H1 (cell line): Measurements from ENCODE around the gene ZIC1. TPM values are rescaled to one million over a fixed set of nuclear protein-coding genes. Genes with fewer than 3 reads are reported as not detected.
A peak's percentile ranks its signal among the peaks of the same experiment; 100 is the strongest.

ENCODE experiments used
- ATF2 ChIP-seq: IDR thresholded peaks from 2 replicates; pipeline ENCODE4 v1.6.1; 2012; ENCODE audit warnings: low read length, inconsistent platforms
- BCL11A ChIP-seq, 2 experiments: IDR thresholded peaks; one replicate each; pipeline ENCODE4 v1.6.1; 2011; ENCODE audit warnings: low read depth in 2 of 2, low read length in 2 of 2, mild to moderate bottlenecking in 2 of 2
- CBX8 ChIP-seq: fragments of 300-800, 300-1000 bp; sonication (generic); IDR thresholded peaks from 2 replicates; pipeline ENCODE4 v1.7.1; 2016; ENCODE audit warnings: low read depth, low read length, borderline replicate concordance
- CREB1 ChIP-seq: IDR thresholded peaks from 2 replicates; pipeline ENCODE4 v1.6.1; 2012; ENCODE audit warnings: inconsistent platforms
- CTBP2 ChIP-seq: IDR thresholded peaks from 2 replicates; pipeline ENCODE4 v1.7.0; 2011; ENCODE audit warnings: borderline replicate concordance, mild to moderate bottlenecking, moderate library complexity, mixed read lengths, low read length; ENCODE audit not compliant: insufficient read depth, insufficient read length
- CTCF ChIP-seq, 3 experiments: IDR thresholded peaks; 1 replicate in 2 of 3; 2 replicates in 1 of 3; pipeline versions ENCODE4 v1.5.1 to v1.6.1; 2011; ENCODE audit warnings: low read length in 3 of 3, mild to moderate bottlenecking in 3 of 3, inconsistent platforms in 2 of 3, low read depth in 1 of 3, moderate library complexity in 1 of 3; ENCODE audit not compliant: insufficient read depth in 1 of 3; ENCODE audit errors: control extremely low read depth in 1 of 3
- EGR1 ChIP-seq: IDR thresholded peaks from 2 replicates; pipeline ENCODE4 v1.6.1; 2011; ENCODE audit warnings: low read depth, low read length, borderline replicate concordance
- GTF2F1 ChIP-seq: IDR thresholded peaks from 2 replicates; pipeline ENCODE4 v1.6.1; 2012; ENCODE audit warnings: low read depth, low read length, improper control_type of control experiment, borderline replicate concordance
- HDAC6 ChIP-seq: IDR thresholded peaks from one replicate; pipeline ENCODE4 v1.7.1; 2012; ENCODE audit warnings: low read depth, mild to moderate bottlenecking, inconsistent platforms, low read length, moderate library complexity
- KDM4A ChIP-seq: IDR thresholded peaks from one replicate; pipeline ENCODE4 v1.7.1; 2012; ENCODE audit warnings: low read depth, mild to moderate bottlenecking, moderate library complexity, low read length, inconsistent platforms; ENCODE audit not compliant: severe bottlenecking
- MAX ChIP-seq: IDR thresholded peaks from 2 replicates; pipeline ENCODE4 v1.6.1; 2012; ENCODE audit warnings: inconsistent platforms
- PHF8 ChIP-seq: fragments of 200-600 bp; sonication (generic); conservative IDR thresholded peaks from 2 replicates; pipeline ENCODE4 v1.7.1; 2012; ENCODE audit warnings: low read depth, mild to moderate bottlenecking, inconsistent platforms, low read length, moderate library complexity
- POLR2AphosphoS5 ChIP-seq: IDR thresholded peaks from 2 replicates; pipeline ENCODE4 v1.6.1; 2011; ENCODE audit warnings: low read depth, low read length
- RNF2 ChIP-seq: fragments of 200-900, 300-1000 bp; sonication (generic); IDR thresholded peaks from 2 replicates; pipeline ENCODE4 v1.7.1; 2016; ENCODE audit warnings: borderline replicate concordance, low read depth, mild to moderate bottlenecking, antibody characterized with exemption, low read length; ENCODE audit not compliant: poor library complexity, severe bottlenecking; ENCODE audit errors: missing control alignments
- SIN3A ChIP-seq, 2 experiments: IDR thresholded peaks in 1 of 2; conservative IDR thresholded peaks in 1 of 2; 2 replicates each; pipeline ENCODE4 v1.6.1; 2011 to 2012; ENCODE audit warnings: low read length in 2 of 2, improper control_type of control experiment in 1 of 2, low read depth in 1 of 2, mild to moderate bottlenecking in 1 of 2
- SP4 ChIP-seq: IDR thresholded peaks from 2 replicates; pipeline ENCODE4 v1.6.1; 2012; ENCODE audit warnings: low read length, inconsistent platforms
- SUZ12 ChIP-seq: fragments of 200-600 bp; sonication (generic); IDR thresholded peaks from 2 replicates; pipeline ENCODE4 v1.6.1; 2012; ENCODE audit warnings: mild to moderate bottlenecking, inconsistent platforms, low read length, moderate library complexity, mixed read lengths
- TCF12 ChIP-seq: IDR thresholded peaks from 2 replicates; pipeline ENCODE4 v1.6.1; 2011; ENCODE audit warnings: low read depth, mild to moderate bottlenecking, low read length
- polyA plus RNA-seq, 7 experiments: library from polyadenylated mRNA; depleted of rRNA in 3 of 7; stranded (reverse) in 5 of 7; unstranded in 2 of 7; fragments of >200 nt in 5 of 7; fragments of 200-250 nt in 2 of 7; gene quantifications; 1 replicate in 5 of 7; 2 replicates in 1 of 7; 4 replicates in 1 of 7; pipeline versions ENCODE4 v1.2.1 to v1.2.3, GENCODE V29; 2011 to 2013; ENCODE audit warnings: missing spikeins in 2 of 7, mixed read lengths in 2 of 7
- total RNA-seq: library from RNA; stranded (reverse); fragmentation: NEBNext Ultra II Directional; extraction: Animal tissue kit (Norgen Biotek cat#: 25700); gene quantifications from 2 replicates; pipeline ENCODE4 v1.2.1, GENCODE V29; 2021

ZIC1 gene
- total and polyA plus RNA-seq, 2 of the 8 experiments (the other 6 are each of a cell fraction or from before 2014, with no cell fraction given): 0.80 to 2.2 TPM

GRCh38 chr3:147391781-147392624, 17.2 kb upstream of the ZIC1 start (continued):
- TF ChIP-seq RNF2 (peak; percentile 84), ATF2 (no peak), KDM4A (peak; percentile 52), CBX8 (no peak; the same call in 1 of the 2 replicates), CREB1 (peak; percentile 50; the same call in 1 of the 2 replicates), BCL11A (IDR thresholded peaks at IDR 0.05; ENCODE audit: low read depth in 2 of 2, low read length in 2 of 2) (no peak), EGR1 (peak; percentile 62; the same call in 1 of the 2 replicates), SP4 (no peak), HDAC6 (no peak), CTCF (IDR thresholded peaks at IDR 0.05; ENCODE audit: control extremely low read depth in 1 of 3, insufficient read depth in 1 of 3, low read depth in 1 of 3, low read length in 3 of 3) (peak in 2 of 3 experiments; percentile 53 to 61; a peak in 3 of 4 replicates), GTF2F1 (no peak), PHF8 (no peak), MAX (peak; percentile 65), TCF12 (peak; percentile 58; the same call in 1 of the 2 replicates), SUZ12 (peak; percentile 87; the same call in 1 of the 2 replicates), POLR2AphosphoS5 (no peak), SIN3A (conservative IDR thresholded peaks at IDR 0.05 in 1 of 2, IDR thresholded peaks at IDR 0.05 in 1 of 2; ENCODE audit: low read depth in 1 of 2, low read length in 2 of 2) (peak; percentile 55 to 91; a peak in 2 of 4 replicates), CTBP2 (peak; percentile 98)
